ENCODE data around the gene KLF16. TPM values are rescaled to one million over a fixed set of nuclear protein-coding genes. Genes with fewer than 3 reads are reported as not detected.
A peak's percentile ranks its signal among the peaks of the same experiment; 100 is the strongest.

KLF16 gene
- total and polyA plus RNA-seq, 9 of the 15 experiments (the other 6 are each of a cell fraction or from before 2014, with no cell fraction given) = 0.04 to 60.4 (median 6.8) TPM

DNA sequence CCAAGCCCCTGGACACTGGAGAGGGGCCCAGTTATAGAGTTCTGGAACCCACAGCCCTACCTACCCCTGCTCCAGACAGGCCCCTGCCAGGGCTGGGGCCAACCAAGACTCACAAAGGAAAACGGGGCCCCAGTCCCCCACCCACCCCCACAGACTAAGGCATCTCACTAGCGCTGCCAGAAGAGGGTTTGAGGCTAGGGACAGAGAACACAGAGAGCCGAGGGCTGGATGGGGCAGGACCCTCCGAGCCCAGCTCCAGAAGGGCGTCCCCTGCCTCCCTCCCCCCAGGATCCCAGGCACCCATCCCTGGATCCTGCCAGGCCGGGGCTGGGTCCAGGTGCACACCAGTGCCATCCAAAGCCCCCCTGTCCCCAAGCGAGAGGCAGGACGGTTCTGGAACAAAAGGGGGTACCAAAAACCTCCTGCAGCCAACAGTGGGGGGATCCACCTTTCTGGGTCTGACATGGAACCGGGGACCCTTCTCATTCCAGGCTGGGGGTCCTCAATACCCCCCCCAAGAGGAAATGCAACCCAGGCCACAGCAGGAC, 10.7 kb downstream of the KLF16 start:
- peak overlapping the region; percentile 63; the same call in 1 of the 3 replicates for H3K27ac ChIP-seq (ENCODE audit: extremely low read depth, low read depth, low read length)
- H3K36me3 ChIP-seq (ENCODE audit: control insufficient read depth, insufficient read depth, low read length) = peaks cover 29% of the 10 kb centered on the region; the same call in 1 of the 3 replicates
- H2AFZ ChIP-seq (ENCODE audit: low read depth, low read length) = no peak overlapping the region
- H3K4me3 ChIP-seq = no peak overlapping the region
- POLR2A ChIA-PET = no interaction called here
- peak overlapping the region; percentile 27 to 88 for H3K9ac ChIP-seq (ENCODE audit: insufficient read depth in 1 of 2, low read depth in 2 of 2, low read length in 2 of 2)
- DNase-seq (ENCODE audit: extremely low read depth in 1 of 4, low spot score in 3 of 4) (no peak), ATAC-seq (no peak), FAIRE-seq (no peak)
- no peaks in the 10 kb centered on the region for H3K27me3 ChIP-seq (ENCODE audit: control insufficient read depth in 2 of 2, insufficient read depth in 2 of 2, low read length in 2 of 2)
- H3K9me3 ChIP-seq (replicated peaks; ENCODE audit: control insufficient read depth, insufficient read depth, low read depth, low read length) = no peaks in the 10 kb centered on the region
- intact Hi-C loops (cut with micrococcal nuclease) = no loop called here
- H3K4me1 ChIP-seq (replicated peaks in 1 of 2; ENCODE audit: control insufficient read depth in 2 of 2, insufficient read depth in 2 of 2, low read length in 2 of 2) = peaks cover 41 to 85% of the 10 kb centered on the region in 2 experiments
- in situ Hi-C loops (cut with MboI) = no loop called here
- H3K4me2 ChIP-seq (ENCODE audit: insufficient read depth, low read length) = peak overlapping the region; percentile 94; the same call in 1 of the 2 replicates
- H4K20me1 ChIP-seq (replicated peaks; ENCODE audit: control insufficient read depth, insufficient read depth, low read length) = peaks cover 3% of the 10 kb centered on the region; the same call in 1 of the 2 replicates
- no TSS peak for BruUV-seq (replicated peaks)
- peaks cover 82% of the 10 kb centered on the region for H3K79me2 ChIP-seq (ENCODE audit: control insufficient read depth, insufficient read depth, low read length)
- 55% methylated on average over 5 of the region's 9 CpGs for WGBS (ENCODE audit: insufficient coverage, low coverage, missing lambda C conversion rate)
- CTCF ChIA-PET (ENCODE audit: low intra/inter-chr PET ratio) = no interaction called here
- H3K9me1 ChIP-seq (ENCODE audit: control insufficient read depth, insufficient read depth, low read length) = no peaks in the 10 kb centered on the region
- TF ChIP-seq, protein P1, sequence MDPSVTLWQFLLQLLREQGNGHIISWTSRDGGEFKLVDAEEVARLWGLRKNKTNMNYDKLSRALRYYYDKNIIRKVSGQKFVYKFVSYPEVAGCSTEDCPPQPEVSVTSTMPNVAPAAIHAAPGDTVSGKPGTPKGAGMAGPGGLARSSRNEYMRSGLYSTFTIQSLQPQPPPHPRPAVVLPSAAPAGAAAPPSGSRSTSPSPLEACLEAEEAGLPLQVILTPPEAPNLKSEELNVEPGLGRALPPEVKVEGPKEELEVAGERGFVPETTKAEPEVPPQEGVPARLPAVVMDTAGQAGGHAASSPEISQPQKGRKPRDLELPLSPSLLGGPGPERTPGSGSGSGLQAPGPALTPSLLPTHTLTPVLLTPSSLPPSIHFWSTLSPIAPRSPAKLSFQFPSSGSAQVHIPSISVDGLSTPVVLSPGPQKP (CRISPR knock-in tag; IDR thresholded peaks at IDR 0.05) = no peak
- TF ChIP-seq, protein P2, sequence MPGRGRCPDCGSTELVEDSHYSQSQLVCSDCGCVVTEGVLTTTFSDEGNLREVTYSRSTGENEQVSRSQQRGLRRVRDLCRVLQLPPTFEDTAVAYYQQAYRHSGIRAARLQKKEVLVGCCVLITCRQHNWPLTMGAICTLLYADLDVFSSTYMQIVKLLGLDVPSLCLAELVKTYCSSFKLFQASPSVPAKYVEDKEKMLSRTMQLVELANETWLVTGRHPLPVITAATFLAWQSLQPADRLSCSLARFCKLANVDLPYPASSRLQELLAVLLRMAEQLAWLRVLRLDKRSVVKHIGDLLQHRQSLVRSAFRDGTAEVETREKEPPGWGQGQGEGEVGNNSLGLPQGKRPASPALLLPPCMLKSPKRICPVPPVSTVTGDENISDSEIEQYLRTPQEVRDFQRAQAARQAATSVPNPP (IDR thresholded peaks at IDR 0.05; ENCODE audit: borderline replicate concordance, insufficient read depth, insufficient read length) = no peak
- no peak for TF ChIP-seq NEUROD1 (IDR thresholded peaks at IDR 0.05; ENCODE audit: borderline replicate concordance, low read depth, low read length, partially characterized antibody)
- TF ChIP-seq, protein P3, sequence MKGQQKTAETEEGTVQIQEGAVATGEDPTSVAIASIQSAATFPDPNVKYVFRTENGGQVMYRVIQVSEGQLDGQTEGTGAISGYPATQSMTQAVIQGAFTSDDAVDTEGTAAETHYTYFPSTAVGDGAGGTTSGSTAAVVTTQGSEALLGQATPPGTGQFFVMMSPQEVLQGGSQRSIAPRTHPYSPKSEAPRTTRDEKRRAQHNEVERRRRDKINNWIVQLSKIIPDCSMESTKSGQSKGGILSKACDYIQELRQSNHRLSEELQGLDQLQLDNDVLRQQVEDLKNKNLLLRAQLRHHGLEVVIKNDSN (CRISPR knock-in tag; IDR thresholded peaks at IDR 0.05) = no peak
- TF ChIP-seq ZNF146 (CRISPR knock-in tag; IDR thresholded peaks at IDR 0.05; ENCODE audit: unreplicated experiment) = no peak
- TF ChIP-seq ARNT (IDR thresholded peaks at IDR 0.05) = no peak
- TF ChIP-seq, protein P4, sequence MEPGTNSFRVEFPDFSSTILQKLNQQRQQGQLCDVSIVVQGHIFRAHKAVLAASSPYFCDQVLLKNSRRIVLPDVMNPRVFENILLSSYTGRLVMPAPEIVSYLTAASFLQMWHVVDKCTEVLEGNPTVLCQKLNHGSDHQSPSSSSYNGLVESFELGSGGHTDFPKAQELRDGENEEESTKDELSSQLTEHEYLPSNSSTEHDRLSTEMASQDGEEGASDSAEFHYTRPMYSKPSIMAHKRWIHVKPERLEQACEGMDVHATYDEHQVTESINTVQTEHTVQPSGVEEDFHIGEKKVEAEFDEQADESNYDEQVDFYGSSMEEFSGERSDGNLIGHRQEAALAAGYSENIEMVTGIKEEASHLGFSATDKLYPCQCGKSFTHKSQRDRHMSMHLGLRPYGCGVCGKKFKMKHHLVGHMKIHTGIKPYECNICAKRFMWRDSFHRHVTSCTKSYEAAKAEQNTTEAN (CRISPR knock-in tag; IDR thresholded peaks at IDR 0.05) = no peak
- no peak for TF ChIP-seq DDX20 (tag; IDR thresholded peaks at IDR 0.05; ENCODE audit: low read depth)
- no peak for TF ChIP-seq COPS2 (conservative IDR thresholded peaks at IDR 0.05)
- no peak for TF ChIP-seq SREBF1 (IDR thresholded peaks at IDR 0.05; ENCODE audit: borderline replicate concordance, low read depth, low read length)
- TF ChIP-seq SIX5 (IDR thresholded peaks at IDR 0.05; ENCODE audit: borderline replicate concordance in 1 of 2, insufficient read depth in 1 of 2, low read depth in 1 of 2, low read length in 2 of 2) = no peak
- TF ChIP-seq, protein P5, sequence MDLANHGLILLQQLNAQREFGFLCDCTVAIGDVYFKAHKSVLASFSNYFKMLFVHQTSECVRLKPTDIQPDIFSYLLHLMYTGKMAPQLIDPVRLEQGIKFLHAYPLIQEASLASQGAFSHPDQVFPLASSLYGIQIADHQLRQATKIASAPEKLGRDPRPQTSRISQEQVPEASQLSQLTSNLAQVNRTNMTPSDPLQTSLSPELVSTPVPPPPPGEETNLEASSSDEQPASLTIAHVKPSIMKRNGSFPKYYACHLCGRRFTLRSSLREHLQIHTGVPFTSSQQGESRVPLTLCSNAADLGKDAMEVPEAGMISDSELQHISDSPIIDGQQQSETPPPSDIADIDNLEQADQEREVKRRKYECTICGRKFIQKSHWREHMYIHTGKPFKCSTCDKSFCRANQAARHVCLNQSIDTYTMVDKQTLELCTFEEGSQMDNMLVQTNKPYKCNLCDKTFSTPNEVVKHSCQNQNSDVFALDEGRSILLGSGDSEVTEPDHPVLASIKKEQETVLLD (IDR thresholded peaks at IDR 0.05) = no peak
- no peak for TF ChIP-seq ETV6 (IDR thresholded peaks at IDR 0.05; ENCODE audit: borderline replicate concordance in 1 of 2, low read depth in 2 of 2, low read length in 1 of 2)
- TF ChIP-seq ETV6 (CRISPR knock-in tag; IDR thresholded peaks at IDR 0.05; ENCODE audit: borderline replicate concordance) = no peak
- TF ChIP-seq U2AF2 (optimal IDR thresholded peaks at IDR 0.05; ENCODE audit: low read depth, low read length) = no peak
- no peak for TF ChIP-seq ZBTB17 (CRISPR knock-in tag; IDR thresholded peaks at IDR 0.05)
- no peak for TF ChIP-seq HIVEP1 (CRISPR knock-in tag; IDR thresholded peaks at IDR 0.05)
